SK-N-SH (cell line): ENCODE results near the gene WIPF2. TPM values are rescaled to one million over a fixed set of nuclear protein-coding genes. Genes with fewer than 3 reads are reported as not detected.
"Not testable (repeated sequence)": the region's sequence is repeated elsewhere in the genome, so short reads cannot be mapped to it uniquely, and the experiment has no call there.

Experiments used
- CTCF ChIA-PET: fragments of 300-600, 350-600 bp; formaldehyde crosslinking; extraction: SDS; loops from one replicate; lab custom pipeline; 2021; lab: Yijun Ruan, JAX
- POLR2A ChIA-PET: fragments of 350-600 bp; sonication (Branson Sonifier 250); formaldehyde crosslinking; extraction: SDS; loops from one replicate; lab custom pipeline; 2020; ENCODE audit warnings: antibody characterized with exemption, inconsistent platforms; lab: Yijun Ruan, JAX
- DNase-seq: peaks from one replicate; pipeline ENCODE4 v3.0.0; 2012
- H2AFZ ChIP-seq: fragments of 200-600 bp; sonication (generic); 2 replicates; pipeline ENCODE4 v1.8.1; 2016; ENCODE audit warnings: antibody characterized with exemption, mild to moderate bottlenecking, low read depth
- H3F3A ChIP-seq: fragments of 200-600 bp; sonication (generic); replicated peaks from 2 replicates; pipeline ENCODE3; 2016; ENCODE audit warnings: antibody characterized with exemption, mild to moderate bottlenecking; ENCODE audit not compliant: insufficient read depth
- H3K27ac ChIP-seq, 2 experiments: fragments of 200-500 bp in 1 of 2; fragments of 200-600 bp in 1 of 2; sonication (Bioruptor generic) in 1 of 2; sonication (generic), shearing (Covaris generic) in 1 of 2; 2 replicates each; pipeline versions ENCODE4 v1.5.1 to v1.6.1; 2014 to 2016; ENCODE audit warnings: low read depth in 2 of 2, inconsistent platforms in 1 of 2, low read length in 1 of 2, mild to moderate bottlenecking in 1 of 2, mixed read lengths in 1 of 2
- H3K27me3 ChIP-seq: fragments of 200-600 bp; sonication (generic), shearing (Covaris generic); 2 replicates; pipeline ENCODE4 v1.6.1; 2016; ENCODE audit warnings: mixed run types; ENCODE audit not compliant: insufficient read depth
- H3K36me3 ChIP-seq, 2 experiments: fragments of 200-500 bp in 1 of 2; fragments of 200-600 bp in 1 of 2; sonication (Bioruptor generic) in 1 of 2; sonication (generic) in 1 of 2; replicated peaks in 1 of 2; 2 replicates each; pipeline versions ENCODE3 to v1.5.1; 2014 to 2016; ENCODE audit warnings: low read length in 1 of 2, mild to moderate bottlenecking in 1 of 2; ENCODE audit not compliant: insufficient read depth in 2 of 2, control insufficient read depth in 1 of 2
- H3K4me1 ChIP-seq, 2 experiments: fragments of 200-500 bp in 1 of 2; fragments of 200-600 bp in 1 of 2; sonication (Bioruptor generic) in 1 of 2; sonication (generic), shearing (Covaris generic) in 1 of 2; 2 replicates each; pipeline versions ENCODE4 v1.5.1 to v1.6.1; 2014 to 2016; ENCODE audit warnings: low read depth in 1 of 2, low read length in 1 of 2, mixed run types in 1 of 2; ENCODE audit not compliant: insufficient read depth in 2 of 2, control insufficient read depth in 1 of 2
- H3K4me2 ChIP-seq: fragments of 200-600 bp; sonication (generic), shearing (Covaris generic); 2 replicates; pipeline ENCODE4 v1.6.1; 2017; ENCODE audit warnings: mixed run types
- H3K4me3 ChIP-seq, 2 experiments: fragments of 200-500 bp in 1 of 2; fragments of 200-600 bp in 1 of 2; sonication (Bioruptor generic) in 1 of 2; sonication (generic), shearing (Covaris generic) in 1 of 2; 2 replicates each; pipeline versions ENCODE4 v1.5.1 to v1.8.1; 2014 to 2016; ENCODE audit warnings: low read depth in 2 of 2, inconsistent platforms in 1 of 2, low read length in 1 of 2, mild to moderate bottlenecking in 1 of 2, mixed read lengths in 1 of 2, moderate library complexity in 1 of 2
- H3K79me2 ChIP-seq: fragments of 200-600 bp; sonication (generic); 2 replicates; pipeline ENCODE4 v1.8.1; 2017; ENCODE audit warnings: mild to moderate bottlenecking; ENCODE audit not compliant: insufficient read depth
- H3K9ac ChIP-seq: fragments of 200-600 bp; sonication (generic); 2 replicates; pipeline ENCODE4 v1.6.1; 2017; ENCODE audit warnings: mixed run types
- H3K9me2 ChIP-seq: fragments of 200-600 bp; sonication (generic); 2 replicates; pipeline ENCODE4 v1.6.1; 2017; ENCODE audit warnings: mixed run types
- H3K9me3 ChIP-seq: fragments of 200-600 bp; sonication (generic); 2 replicates; pipeline ENCODE4 v1.6.1; 2017; ENCODE audit warnings: mixed run types, mild to moderate bottlenecking, moderate library complexity
- H4K20me1 ChIP-seq: fragments of 200-600 bp; sonication (generic); 2 replicates; pipeline ENCODE4 v1.6.1; 2017; ENCODE audit warnings: mild to moderate bottlenecking, mixed run types; ENCODE audit not compliant: insufficient read depth
- FOXM1 ChIP-seq: IDR thresholded peaks from 2 replicates; pipeline ENCODE4 v1.4.0; 2012; ENCODE audit warnings: low read depth, mild to moderate bottlenecking
- JUND ChIP-seq: IDR thresholded peaks from 2 replicates; pipeline ENCODE4 v1.4.0; 2012
- NFIC ChIP-seq: IDR thresholded peaks from 2 replicates; pipeline ENCODE4 v1.4.0; 2012; ENCODE audit warnings: borderline replicate concordance
- NRF1 ChIP-seq: IDR thresholded peaks from 2 replicates; pipeline ENCODE4 v1.6.1; 2012; ENCODE audit warnings: low read depth, mild to moderate bottlenecking, low read length
- POLR2AphosphoS5 ChIP-seq: IDR thresholded peaks from 2 replicates; pipeline ENCODE4 v1.6.1; 2012; ENCODE audit warnings: low read depth, low read length
- RAD21 ChIP-seq: IDR thresholded peaks from 2 replicates; pipeline ENCODE4 v1.6.1; 2012; ENCODE audit warnings: mild to moderate bottlenecking, low read length
- RXRA ChIP-seq: IDR thresholded peaks from 2 replicates; pipeline ENCODE4 v1.4.0; 2012; ENCODE audit warnings: low read depth, mild to moderate bottlenecking, borderline replicate concordance
- SIN3A ChIP-seq: IDR thresholded peaks from 2 replicates; pipeline ENCODE4 v1.6.1; 2012; ENCODE audit warnings: low read depth, mild to moderate bottlenecking, low read length, moderate library complexity, borderline replicate concordance
- SMC3 ChIP-seq: IDR thresholded peaks from 2 replicates; pipeline ENCODE4 v1.6.1; 2012; ENCODE audit warnings: low read depth, low read length, improper control_type of control experiment
- TAF1 ChIP-seq: IDR thresholded peaks from 2 replicates; pipeline ENCODE4 v1.6.1; 2012; ENCODE audit warnings: low read depth, mild to moderate bottlenecking, low read length, moderate library complexity, borderline replicate concordance
- WGBS: methylation state at CpG from one replicate; pipeline ENCODE4 v1.1.6; 2017; ENCODE audit warnings: low lambda C conversion rate; 5-methylcytosine and 5-hydroxymethylcytosine counted together
- polyA plus RNA-seq, 3 experiments: library from polyadenylated mRNA; depleted of rRNA; stranded (reverse); fragments of >200 nt; gene quantifications; 2 replicates each; pipeline ENCODE4 v1.2.3, GENCODE V29; 2012

The WIPF2 gene
- polyA plus RNA-seq, 1 of the 3 experiments (the other 2 are of a cell fraction), result 6.8 TPM

DNA sequence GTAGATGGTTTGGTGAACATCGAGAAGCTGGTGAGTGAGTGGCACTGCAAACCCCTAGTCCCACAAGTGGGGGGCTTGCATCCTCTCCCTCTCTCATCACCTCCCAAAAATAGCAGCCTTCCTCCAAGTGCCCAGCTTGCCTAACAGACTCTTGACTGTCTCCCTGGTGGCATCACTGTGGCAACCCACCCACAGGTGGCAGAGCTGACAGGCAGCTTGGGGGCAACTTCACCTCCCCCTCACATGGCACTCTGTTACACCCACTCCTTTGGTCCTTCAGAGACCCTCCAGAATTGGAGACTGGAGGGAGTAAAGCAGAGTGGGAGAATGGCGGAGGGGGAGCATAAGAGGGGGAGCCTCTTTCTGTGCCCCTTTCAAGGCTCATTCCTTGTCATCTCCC lies 26.1 kb upstream of the WIPF2 start:
- Histone ChIP-seq H3K9me2 (no peaks in the 10 kb centered on the region), H2AFZ (no peak overlapping the region), H4K20me1 (no peaks in the 10 kb centered on the region), H3K4me2 (no peak overlapping the region), H3K4me3 (no peak overlapping the region), H3K27ac (no peak overlapping the region), H3K27me3 (no peaks in the 10 kb centered on the region), H3K9ac (no peak overlapping the region), H3K9me3 (no peaks in the 10 kb centered on the region), H3F3A (peaks cover 4% of the 10 kb centered on the region), H3K36me3 (no peaks in the 10 kb centered on the region), H3K4me1 (peaks cover 4 to 26% of the 10 kb centered on the region in 2 experiments; a peak in 3 of 4 replicates), H3K79me2 (no peaks in the 10 kb centered on the region)
- DNase-seq, result no peak
- WGBS, result 91% methylated on average over 2 of the region's 2 CpGs
- ChIA-PET CTCF (interaction anchor here (0.9 to 6.0 kb wide), 16 partner anchors 8 to 367 kb away, joined by 3 to 94 read pairs (median 9); partner anchors contain the start of genes CSF3, RAPGEFL1 and WIPF2), POLR2A (no interaction called here)
- TF ChIP-seq RAD21 (no peak), FOXM1 (no peak), SMC3 (no peak), TAF1 (no peak)

DNA sequence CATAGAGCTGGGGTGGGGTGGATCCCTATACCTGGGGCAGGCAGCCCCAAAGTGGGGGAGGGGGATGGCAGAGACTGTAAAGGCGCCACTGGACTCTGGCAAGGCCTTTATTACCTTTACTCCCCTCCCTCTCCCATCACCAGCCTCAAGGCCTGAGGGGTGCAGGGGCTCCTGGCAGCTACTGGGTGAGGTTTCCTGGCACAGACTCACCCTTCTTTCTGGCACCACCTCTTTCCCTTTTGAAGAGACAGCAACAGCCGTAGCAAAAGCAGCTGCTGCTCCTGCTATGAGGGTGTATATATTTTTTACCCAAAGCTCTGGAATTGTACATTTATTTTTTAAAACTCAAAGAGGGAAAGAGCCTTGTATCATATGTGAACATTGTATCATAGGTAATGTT lies 24.3 kb upstream of the WIPF2 start:
- H3K9me3 ChIP-seq, result no peaks in the 10 kb centered on the region
- no peak overlapping the region for H3K27ac ChIP-seq
- H3K9me2 ChIP-seq, result no peaks in the 10 kb centered on the region
- no peaks in the 10 kb centered on the region for H4K20me1 ChIP-seq
- no peak overlapping the region for H3K9ac ChIP-seq
- H3K4me2 ChIP-seq, result no peak overlapping the region
- TF ChIP-seq POLR2AphosphoS5 (no peak), JUND (no peak)
- H3K36me3 ChIP-seq, result no peaks in the 10 kb centered on the region
- 93% methylated on average over 2 of the region's 2 CpGs for WGBS
- peaks cover 4 to 26% of the 10 kb centered on the region in 2 experiments; a peak in 3 of 4 replicates for H3K4me1 ChIP-seq
- no peaks in the 10 kb centered on the region for H3K79me2 ChIP-seq
- H3K4me3 ChIP-seq, result no peak overlapping the region
- ChIA-PET POLR2A (interaction anchor here (1.6 kb wide), 1 partner anchor 24 kb away, joined by 5 read pairs; the partner anchor contains the start of gene WIPF2), CTCF (interaction anchor here (1.1 to 6.0 kb wide), 8 partner anchors 16 to 180 kb away, joined by 3 to 94 read pairs (median 10); partner anchors contain the start of genes CSF3 and RAPGEFL1)
- H2AFZ ChIP-seq, result no peak overlapping the region
- peaks cover 4% of the 10 kb centered on the region for H3F3A ChIP-seq
- no peak for DNase-seq
- no peaks in the 10 kb centered on the region for H3K27me3 ChIP-seq

DNA sequence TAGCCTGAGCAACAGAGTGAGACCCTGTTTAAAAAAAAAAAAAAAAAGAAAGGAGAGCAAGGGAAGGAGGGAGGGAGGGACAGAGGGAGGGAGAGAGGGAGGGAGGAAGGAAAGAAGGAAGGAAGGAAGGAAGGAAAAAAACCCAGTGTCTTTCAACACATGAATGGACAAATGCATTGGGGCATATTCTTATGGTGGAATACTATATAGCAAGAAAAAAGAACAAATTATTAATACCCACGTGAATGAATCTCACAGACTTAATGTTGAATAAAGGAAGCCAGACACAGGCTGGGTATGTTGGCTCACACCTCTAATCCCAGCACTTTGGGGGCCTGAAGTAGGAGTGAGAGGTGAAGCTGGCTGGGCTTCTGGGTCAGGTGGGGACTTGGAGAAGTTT lies 21.6 kb upstream of the WIPF2 start:
- POLR2A ChIA-PET, result interaction anchor here (1.2 to 1.6 kb wide), 2 partner anchors 21 to 90 kb away, joined by 3 to 4 read pairs; partner anchors contain the start of genes CDC6 and WIPF2
- Histone ChIP-seq H3K9ac (no peak overlapping the region), H3K4me1 (peaks cover 0 to 11% of the 10 kb centered on the region in 2 experiments; a peak in 1 of 4 replicates), H3F3A (no peaks in the 10 kb centered on the region), H2AFZ (no peak overlapping the region), H3K79me2 (no peaks in the 10 kb centered on the region), H3K27ac (no peak overlapping the region), H3K27me3 (no peaks in the 10 kb centered on the region), H3K36me3 (no peaks in the 10 kb centered on the region), H3K9me2 (no peaks in the 10 kb centered on the region), H3K9me3 (no peaks in the 10 kb centered on the region), H4K20me1 (no peaks in the 10 kb centered on the region), H3K4me3 (no peak overlapping the region), H3K4me2 (no peak overlapping the region)
- 32% methylated on average over 1 of the region's 1 CpG for WGBS
- TF ChIP-seq RXRA, result no peak
- TF ChIP-seq NRF1, result no peak
- TF ChIP-seq FOXM1, result no peak
- no peak for TF ChIP-seq NFIC
- TF ChIP-seq SIN3A, result no peak
- CTCF ChIA-PET, result interaction anchor here (0.6 to 12.4 kb wide), 6 partner anchors 11 to 157 kb away, joined by 3 to 194 read pairs (median 4); partner anchors contain the start of gene CDC6
- DNase-seq, result no peak

DNA sequence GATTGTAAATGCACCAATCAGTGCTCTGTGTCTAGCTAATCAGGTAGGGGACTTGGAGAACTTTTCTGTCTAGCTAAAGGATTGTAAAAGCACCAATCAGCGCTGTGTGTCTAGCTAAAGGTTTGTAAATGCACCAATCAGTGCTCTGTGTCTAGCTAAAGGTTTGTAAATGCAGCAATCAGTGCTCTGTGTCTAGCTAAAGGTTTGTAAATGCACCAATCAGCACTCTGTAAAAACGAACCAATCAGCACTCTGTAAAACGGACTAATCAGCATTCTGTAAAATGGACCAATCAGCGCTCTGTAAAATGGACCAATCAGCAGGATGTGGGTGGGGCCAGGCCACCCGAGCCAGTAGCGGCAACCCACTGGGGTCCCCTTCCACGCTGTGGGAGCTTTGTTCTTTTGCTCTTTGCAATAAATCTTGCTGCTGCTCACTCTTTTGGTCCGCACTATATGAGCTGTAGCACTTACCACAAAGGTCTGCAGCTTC lies 21.1 kb upstream of the WIPF2 start:
- not testable (repeated sequence) for H4K20me1 ChIP-seq, H3K36me3 ChIP-seq, H3K9me3 ChIP-seq, H3K9me2 ChIP-seq, H3K4me3 ChIP-seq, H3F3A ChIP-seq, H3K4me2 ChIP-seq, H2AFZ ChIP-seq, H3K27ac ChIP-seq, DNase-seq, H3K27me3 ChIP-seq, H3K79me2 ChIP-seq, H3K9ac ChIP-seq
- WGBS, result 43% methylated on average over 8 of the region's 8 CpGs
- ChIA-PET CTCF (interaction anchor here (1.4 to 12.4 kb wide), 7 partner anchors 6 to 157 kb away, joined by 3 to 194 read pairs (median 6); partner anchors contain the start of gene CDC6), POLR2A (interaction anchor here (1.2 kb wide), 1 partner anchor 21 kb away, joined by 4 read pairs; the partner anchor contains the start of gene WIPF2)
- peaks cover 0 to 11% of the 10 kb centered on the region in 2 experiments; a peak in 1 of 4 replicates for H3K4me1 ChIP-seq
